Chondrocyte (in vitro differentiated cells): ENCODE data around the gene FOXN1. TPM values are rescaled to one million over a fixed set of nuclear protein-coding genes. Genes with fewer than 3 reads are reported as not detected.

Experiments
- DNase-seq: peaks from one replicate; pipeline ENCODE4 v3.0.0; 2021; ENCODE audit warnings: mixed read lengths, low spot score
- H3K27ac Mint-ChIP-seq: one replicate; pipeline ENCODE4 v1.8.0; 2021; ENCODE audit warnings: mild to moderate bottlenecking, moderate library complexity, mixed read lengths; ENCODE audit not compliant: unreplicated experiment
- H3K27me3 Mint-ChIP-seq: 2 replicates; pipeline ENCODE4 v1.8.0; 2021; ENCODE audit warnings: low read depth, mixed read lengths
- H3K36me3 Mint-ChIP-seq: 2 replicates; pipeline ENCODE4 v1.8.0; 2021; ENCODE audit warnings: low read depth, mixed read lengths
- H3K4me1 Mint-ChIP-seq: 2 replicates; pipeline ENCODE4 v1.8.0; 2021; ENCODE audit warnings: low read depth, mild to moderate bottlenecking, mixed read lengths
- H3K4me3 Mint-ChIP-seq: one replicate; pipeline ENCODE4 v1.8.0; 2021; ENCODE audit warnings: mild to moderate bottlenecking, moderate library complexity, mixed read lengths; ENCODE audit not compliant: unreplicated experiment
- H3K9me3 Mint-ChIP-seq: 2 replicates; pipeline ENCODE4 v1.8.0; 2021; ENCODE audit warnings: low read depth, mixed read lengths
- CTCF ChIP-seq: fragments of 200-600 bp; sonication (generic); IDR thresholded peaks from 2 replicates; pipeline ENCODE4 v1.5.0; 2021; ENCODE audit warnings: antibody characterized with exemption, mild to moderate bottlenecking, moderate library complexity
- total RNA-seq: library from RNA; stranded (reverse); gene quantifications from 3 replicates; pipeline ENCODE4 v1.2.1, GENCODE V29; 2021

Gene FOXN1
- total RNA-seq, 1 donor from 2014 or later, result not detected

GRCh38 chr17:28534740-28535375 is 28.7 kb downstream of the FOXN1 start:
- TF ChIP-seq CTCF, result no peak
- no peaks in the 10 kb centered on the region for H3K9me3 Mint-ChIP-seq
- no peak for DNase-seq

GRCh38 chr17:28536532-28537218 is 30.5 kb downstream of the FOXN1 start:
- peaks cover 10% of the 10 kb centered on the region for H3K27me3 Mint-ChIP-seq
- no peak for DNase-seq

More at GRCh38 chr17:28534740-28535375, 28.7 kb downstream of the FOXN1 start:
- Mint-ChIP-seq H3K36me3 (no peaks in the 10 kb centered on the region), H3K4me1 (peaks cover 3% of the 10 kb centered on the region), H3K27ac (no peak overlapping the region), H3K4me3 (no peak overlapping the region), H3K27me3 (peaks cover 10% of the 10 kb centered on the region)

GRCh38 chr17:28537219-28537610 is 31.1 kb downstream of the FOXN1 start:
- H3K27ac Mint-ChIP-seq, result no peak overlapping the region
- TF ChIP-seq CTCF, result no peak
- H3K4me3 Mint-ChIP-seq, result no peak overlapping the region
- no peak for DNase-seq
- peaks cover 3% of the 10 kb centered on the region for H3K4me1 Mint-ChIP-seq
- no peaks in the 10 kb centered on the region for H3K36me3 Mint-ChIP-seq
- H3K27me3 Mint-ChIP-seq, result peaks cover 10% of the 10 kb centered on the region
- no peaks in the 10 kb centered on the region for H3K9me3 Mint-ChIP-seq

More at GRCh38 chr17:28536532-28537218, 30.5 kb downstream of the FOXN1 start:
- Mint-ChIP-seq H3K4me3 (no peak overlapping the region), H3K9me3 (no peaks in the 10 kb centered on the region), H3K36me3 (no peaks in the 10 kb centered on the region), H3K27ac (no peak overlapping the region), H3K4me1 (peaks cover 3% of the 10 kb centered on the region)
- TF ChIP-seq CTCF, result no peak

- no peak overlapping the region for H3K4me3 Mint-ChIP-seq
- H3K27me3 Mint-ChIP-seq, result peaks cover 10% of the 10 kb centered on the region
- H3K36me3 Mint-ChIP-seq, result no peaks in the 10 kb centered on the region
- DNase-seq, result no peak
- H3K9me3 Mint-ChIP-seq, result no peaks in the 10 kb centered on the region
- TF ChIP-seq CTCF, result no peak
- H3K27ac Mint-ChIP-seq, result no peak overlapping the region
- H3K4me1 Mint-ChIP-seq, result peaks cover 2% of the 10 kb centered on the region
Observed at GRCh38 chr17:28538296-28538895, 32.2 kb downstream of the FOXN1 start.

GRCh38 chr17:28540231-28540630 is 34.1 kb downstream of the FOXN1 start:
- no peak for DNase-seq
- no peak for TF ChIP-seq CTCF
- Mint-ChIP-seq H3K4me1 (no peaks in the 10 kb centered on the region), H3K36me3 (no peaks in the 10 kb centered on the region), H3K9me3 (no peaks in the 10 kb centered on the region), H3K4me3 (no peak overlapping the region), H3K27me3 (peaks cover 8% of the 10 kb centered on the region), H3K27ac (no peak overlapping the region)
